Measurements from ENCODE around the gene NINL.
A peak's percentile ranks its signal among the peaks of the same experiment; 100 is the strongest.
"Not testable (repeated sequence)": the region's sequence is repeated elsewhere in the genome, so short reads cannot be mapped to it uniquely, and the experiment has no call there.

Gene NINL

DNA sequence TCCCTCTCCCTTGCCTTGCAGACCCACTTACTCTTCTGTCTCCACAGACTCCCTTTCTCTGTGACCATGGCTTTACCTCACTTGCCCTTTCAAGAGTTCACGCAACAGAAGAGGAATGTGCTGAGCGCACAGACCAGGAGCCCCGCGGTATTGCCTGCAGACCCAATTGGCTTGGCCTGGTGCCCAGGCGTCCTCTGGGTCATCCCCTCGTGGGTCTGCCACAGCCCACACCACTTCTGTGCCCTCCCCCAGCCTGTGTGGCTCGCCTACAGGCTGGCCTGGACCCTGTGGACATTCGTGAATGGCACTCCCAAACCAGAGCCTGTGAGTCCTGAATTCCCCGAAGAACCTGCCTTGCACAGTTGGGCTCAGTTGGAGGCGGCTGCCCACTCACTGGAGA lies 15.3 kb upstream of the NINL start:
- Histone ChIP-seq H3K27ac (ENCODE audit: insufficient read depth, low read depth, low read length, poor library complexity, severe bottlenecking) (no peak overlapping the region), H3K4me1 (ENCODE audit: control insufficient read depth, insufficient read depth, low read length) (no peaks in the 10 kb centered on the region), H3K36me3 (ENCODE audit: control insufficient read depth, insufficient read depth, low read length) (no peaks in the 10 kb centered on the region), H3K4me3 (ENCODE audit: insufficient read depth, low read depth, low read length) (no peak overlapping the region), H3K27me3 (ENCODE audit: control insufficient read depth, insufficient read depth, low read length, poor library complexity, severe bottlenecking) (no peaks in the 10 kb centered on the region), H3K9me3 (ENCODE audit: control insufficient read depth, low read length) (no peaks in the 10 kb centered on the region)
- 88 to 90% methylated on average over 10 of the region's 10 CpGs for WGBS, 2 experiments

DNA sequence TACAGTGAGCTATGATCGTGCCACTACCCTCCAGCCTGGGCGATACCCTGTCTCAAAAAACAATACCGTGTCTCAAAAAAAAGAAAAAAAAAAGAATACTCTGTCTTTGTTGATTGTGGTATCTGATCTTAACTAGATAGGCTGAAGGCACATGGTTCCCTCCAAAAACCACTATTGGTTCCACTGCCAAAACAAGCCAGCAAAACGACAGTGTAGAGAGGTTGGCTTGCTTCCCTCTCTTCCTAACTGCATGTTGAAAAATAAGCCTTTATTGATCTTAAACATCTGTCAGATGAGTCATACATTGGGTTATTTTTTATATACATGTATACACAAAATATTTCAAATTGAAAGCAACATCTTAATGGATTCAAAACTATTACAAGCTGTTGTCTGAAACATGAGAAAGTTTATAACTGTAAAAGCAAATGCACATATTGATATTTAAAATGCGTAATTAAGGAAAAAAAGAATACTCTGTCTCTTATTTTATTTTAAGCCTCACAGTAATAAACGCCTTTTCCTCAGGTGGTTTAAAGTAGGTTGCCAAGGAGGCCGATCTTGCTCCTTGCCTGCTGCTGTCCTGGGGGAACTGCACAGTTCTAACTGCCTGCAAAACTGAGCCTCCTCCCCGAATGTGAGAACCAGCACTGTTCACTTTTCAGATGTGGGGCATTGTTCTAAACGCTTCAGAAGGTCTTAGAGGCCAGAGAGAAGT lies 7.0 kb upstream of the NINL start:
- H3K36me3 ChIP-seq (ENCODE audit: control insufficient read depth, insufficient read depth, low read length), result no peaks in the 10 kb centered on the region
- H3K4me3 ChIP-seq (ENCODE audit: insufficient read depth, low read depth, low read length), result no peak overlapping the region
- 87 to 90% methylated on average over 8 to 9 of the region's 9 CpGs for WGBS, 2 experiments
- no peak overlapping the region for H3K27ac ChIP-seq (ENCODE audit: insufficient read depth, low read depth, low read length, poor library complexity, severe bottlenecking)
- H3K27me3 ChIP-seq (ENCODE audit: control insufficient read depth, insufficient read depth, low read length, poor library complexity, severe bottlenecking), result no peaks in the 10 kb centered on the region
- no peaks in the 10 kb centered on the region for H3K9me3 ChIP-seq (ENCODE audit: control insufficient read depth, low read length)
- no peaks in the 10 kb centered on the region for H3K4me1 ChIP-seq (ENCODE audit: control insufficient read depth, insufficient read depth, low read length)

DNA sequence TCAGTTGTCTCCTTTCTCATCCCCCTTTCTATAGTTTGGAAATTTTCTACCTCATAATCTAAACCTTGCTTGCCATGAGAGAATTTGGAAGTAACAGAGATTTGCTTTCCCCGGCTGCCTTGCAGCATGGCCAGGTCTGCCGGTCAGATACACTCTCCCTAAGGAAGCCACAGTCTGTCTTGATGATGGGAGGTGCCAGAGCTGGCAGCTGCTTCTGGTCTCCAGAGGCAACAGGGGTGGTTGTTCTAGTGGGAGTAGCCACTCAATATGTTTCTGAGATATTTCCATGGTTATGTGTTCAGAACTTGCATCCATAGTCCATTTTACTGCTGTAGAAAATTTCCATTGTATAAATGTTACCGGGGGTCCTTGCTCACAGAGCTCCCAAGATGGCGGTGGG lies 5.4 kb upstream of the NINL start:
- 95 to 98% methylated on average over 4 of the region's 4 CpGs for WGBS, 2 experiments
- not testable (repeated sequence) for H3K4me1 ChIP-seq (ENCODE audit: control insufficient read depth, insufficient read depth, low read length); H3K36me3 ChIP-seq (ENCODE audit: control insufficient read depth, insufficient read depth, low read length); H3K27ac ChIP-seq (ENCODE audit: insufficient read depth, low read depth, low read length, poor library complexity, severe bottlenecking); H3K9me3 ChIP-seq (ENCODE audit: control insufficient read depth, low read length); H3K27me3 ChIP-seq (ENCODE audit: control insufficient read depth, insufficient read depth, low read length, poor library complexity, severe bottlenecking); H3K4me3 ChIP-seq (ENCODE audit: insufficient read depth, low read depth, low read length)

DNA sequence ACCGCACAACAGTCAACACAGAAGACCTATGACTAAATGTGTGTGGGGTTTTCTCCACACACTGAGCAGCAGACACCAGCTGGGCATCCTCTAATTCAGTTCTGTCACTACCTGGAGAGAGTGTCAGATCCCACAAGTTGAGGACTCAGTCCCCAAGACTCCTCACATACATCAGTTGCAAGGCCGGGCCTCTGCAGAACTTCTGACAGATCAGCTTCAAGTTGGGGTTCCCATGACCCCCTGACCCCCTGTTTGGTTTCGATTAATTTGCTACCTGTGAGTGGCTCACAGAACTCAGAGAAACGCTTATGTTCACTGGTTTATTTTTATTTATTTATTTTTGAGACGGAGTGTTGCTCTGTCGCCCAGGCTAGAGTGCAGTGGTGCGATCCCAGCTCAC lies 3.2 kb upstream of the NINL start:
- Histone ChIP-seq H3K9me3 (ENCODE audit: control insufficient read depth, low read length) (no peaks in the 10 kb centered on the region), H3K27me3 (ENCODE audit: control insufficient read depth, insufficient read depth, low read length, poor library complexity, severe bottlenecking) (no peaks in the 10 kb centered on the region), H3K4me1 (ENCODE audit: control insufficient read depth, insufficient read depth, low read length) (no peaks in the 10 kb centered on the region), H3K36me3 (ENCODE audit: control insufficient read depth, insufficient read depth, low read length) (no peaks in the 10 kb centered on the region), H3K27ac (ENCODE audit: insufficient read depth, low read depth, low read length, poor library complexity, severe bottlenecking) (no peak overlapping the region), H3K4me3 (ENCODE audit: insufficient read depth, low read depth, low read length) (no peak overlapping the region)
- WGBS, 2 experiments, result 93 to 94% methylated on average over 7 of the region's 7 CpGs

DNA sequence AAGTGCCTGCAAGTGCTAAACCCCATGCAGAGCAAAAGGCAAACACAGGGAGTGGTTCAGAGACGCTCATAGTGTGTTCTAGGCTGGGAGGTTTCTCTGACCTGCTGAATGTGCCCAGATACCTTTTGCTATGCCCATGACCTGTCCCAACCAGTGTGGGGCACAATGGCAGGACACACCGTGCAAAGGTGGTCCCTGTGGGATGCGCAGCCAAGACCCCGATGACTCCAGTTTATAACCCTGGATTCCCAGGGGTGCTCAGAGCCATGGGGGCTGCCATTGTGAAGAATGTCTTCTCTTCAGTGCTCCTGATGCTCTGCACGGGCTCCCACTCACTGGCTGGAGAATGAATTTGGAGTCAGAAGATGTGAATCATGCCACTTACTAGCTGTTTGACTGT lies 2.2 kb upstream of the NINL start:
- Histone ChIP-seq H3K4me3 (ENCODE audit: insufficient read depth, low read depth, low read length) (no peak overlapping the region), H3K27ac (ENCODE audit: insufficient read depth, low read depth, low read length, poor library complexity, severe bottlenecking) (no peak overlapping the region)

DNA sequence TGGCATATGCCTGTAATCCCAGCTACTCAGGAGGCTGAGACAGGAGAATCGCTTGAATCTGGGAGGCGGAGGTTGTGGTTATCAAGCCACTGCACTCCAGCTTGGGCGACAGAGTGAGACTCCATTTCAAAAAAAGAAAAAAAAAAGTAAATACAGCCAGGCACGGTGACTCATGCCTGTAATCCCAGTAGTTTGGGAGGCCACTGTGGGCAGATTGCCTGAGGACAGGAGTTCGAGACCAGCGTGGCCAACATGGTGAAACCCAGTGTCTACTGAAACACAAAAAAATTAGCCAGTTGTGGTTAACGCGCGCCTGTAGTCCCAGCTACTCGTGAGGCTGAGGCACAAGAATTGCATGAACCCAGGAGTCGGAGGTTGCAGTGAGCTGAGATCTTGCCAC lies 1.5 kb upstream of the NINL start:
- no peak overlapping the region for H3K27ac ChIP-seq (ENCODE audit: insufficient read depth, low read depth, low read length, poor library complexity, severe bottlenecking)
- H3K4me3 ChIP-seq (ENCODE audit: insufficient read depth, low read depth, low read length), result no peak overlapping the region
- no peaks in the 10 kb centered on the region for H3K4me1 ChIP-seq (ENCODE audit: control insufficient read depth, insufficient read depth, low read length)
- no peaks in the 10 kb centered on the region for H3K9me3 ChIP-seq (ENCODE audit: control insufficient read depth, low read length)
- H3K36me3 ChIP-seq (ENCODE audit: control insufficient read depth, insufficient read depth, low read length), result no peaks in the 10 kb centered on the region
- 91 to 92% methylated on average over 11 of the region's 11 CpGs for WGBS, 2 experiments
- H3K27me3 ChIP-seq (ENCODE audit: control insufficient read depth, insufficient read depth, low read length, poor library complexity, severe bottlenecking), result no peaks in the 10 kb centered on the region

More for the DNA sequence above, 2.2 kb upstream of the NINL start:
- WGBS, 2 experiments, result 86 to 89% methylated on average over 5 of the region's 5 CpGs
- H3K9me3 ChIP-seq (ENCODE audit: control insufficient read depth, low read length), result no peaks in the 10 kb centered on the region
- H3K36me3 ChIP-seq (ENCODE audit: control insufficient read depth, insufficient read depth, low read length), result no peaks in the 10 kb centered on the region
- H3K4me1 ChIP-seq (ENCODE audit: control insufficient read depth, insufficient read depth, low read length), result no peaks in the 10 kb centered on the region
- H3K27me3 ChIP-seq (ENCODE audit: control insufficient read depth, insufficient read depth, low read length, poor library complexity, severe bottlenecking), result no peaks in the 10 kb centered on the region

DNA sequence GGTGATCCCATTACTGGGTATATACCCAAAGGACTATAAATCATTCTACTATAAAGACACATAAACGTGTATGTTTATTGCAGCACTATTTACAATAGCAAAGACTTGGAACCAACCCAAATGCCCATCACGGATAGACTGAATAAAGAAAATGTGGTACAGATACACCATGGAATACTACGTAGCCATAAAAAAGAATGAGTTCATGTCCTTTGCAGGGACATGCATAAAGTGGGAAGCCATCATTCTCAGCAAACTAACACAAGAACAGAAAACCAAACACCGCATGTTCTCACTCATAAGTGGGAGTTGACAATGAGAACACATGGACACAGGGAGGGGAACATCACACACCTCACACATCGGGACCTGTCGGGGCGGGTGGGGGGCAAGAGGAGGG lies 1.7 kb downstream of the NINL start:
- 92 to 96% methylated on average over 7 of the region's 7 CpGs for WGBS, 2 experiments
- H3K4me1 ChIP-seq (ENCODE audit: control insufficient read depth, insufficient read depth, low read length), result peaks cover 12% of the 10 kb centered on the region
- not testable (repeated sequence) for H3K27me3 ChIP-seq (ENCODE audit: control insufficient read depth, insufficient read depth, low read length, poor library complexity, severe bottlenecking); H3K27ac ChIP-seq (ENCODE audit: insufficient read depth, low read depth, low read length, poor library complexity, severe bottlenecking); H3K9me3 ChIP-seq (ENCODE audit: control insufficient read depth, low read length); H3K36me3 ChIP-seq (ENCODE audit: control insufficient read depth, insufficient read depth, low read length); H3K4me3 ChIP-seq (ENCODE audit: insufficient read depth, low read depth, low read length)

DNA sequence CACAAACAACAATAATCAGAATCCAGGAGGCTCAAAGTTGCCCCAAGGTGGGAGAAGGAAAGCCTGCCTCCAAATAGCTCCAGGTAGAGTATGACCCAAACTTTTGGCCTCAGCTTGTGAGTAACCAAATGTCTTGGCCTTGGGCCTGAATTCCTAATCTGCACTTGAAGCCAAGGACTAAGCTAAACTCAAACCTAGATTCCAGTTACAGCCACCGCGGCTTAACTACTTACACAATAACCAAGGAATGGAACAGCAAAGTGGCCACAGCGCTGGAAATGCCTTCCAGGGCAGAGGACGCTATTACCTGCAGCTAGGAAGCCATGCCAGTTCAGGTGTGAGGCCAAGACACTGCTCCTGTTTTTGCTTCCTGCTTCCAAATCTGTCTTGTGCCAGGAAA lies 4.6 kb downstream of the NINL start:
- no peak overlapping the region for H3K4me3 ChIP-seq (ENCODE audit: insufficient read depth, low read depth, low read length)
- H3K27ac ChIP-seq (ENCODE audit: insufficient read depth, low read depth, low read length, poor library complexity, severe bottlenecking), result no peak overlapping the region
- H3K4me1 ChIP-seq (ENCODE audit: control insufficient read depth, insufficient read depth, low read length), result peaks cover 12% of the 10 kb centered on the region
- H3K36me3 ChIP-seq (ENCODE audit: control insufficient read depth, insufficient read depth, low read length), result no peaks in the 10 kb centered on the region
- 83 to 84% methylated on average over 4 of the region's 4 CpGs for WGBS, 2 experiments
- H3K27me3 ChIP-seq (ENCODE audit: control insufficient read depth, insufficient read depth, low read length, poor library complexity, severe bottlenecking), result no peaks in the 10 kb centered on the region
- H3K9me3 ChIP-seq (ENCODE audit: control insufficient read depth, low read length), result no peaks in the 10 kb centered on the region

DNA sequence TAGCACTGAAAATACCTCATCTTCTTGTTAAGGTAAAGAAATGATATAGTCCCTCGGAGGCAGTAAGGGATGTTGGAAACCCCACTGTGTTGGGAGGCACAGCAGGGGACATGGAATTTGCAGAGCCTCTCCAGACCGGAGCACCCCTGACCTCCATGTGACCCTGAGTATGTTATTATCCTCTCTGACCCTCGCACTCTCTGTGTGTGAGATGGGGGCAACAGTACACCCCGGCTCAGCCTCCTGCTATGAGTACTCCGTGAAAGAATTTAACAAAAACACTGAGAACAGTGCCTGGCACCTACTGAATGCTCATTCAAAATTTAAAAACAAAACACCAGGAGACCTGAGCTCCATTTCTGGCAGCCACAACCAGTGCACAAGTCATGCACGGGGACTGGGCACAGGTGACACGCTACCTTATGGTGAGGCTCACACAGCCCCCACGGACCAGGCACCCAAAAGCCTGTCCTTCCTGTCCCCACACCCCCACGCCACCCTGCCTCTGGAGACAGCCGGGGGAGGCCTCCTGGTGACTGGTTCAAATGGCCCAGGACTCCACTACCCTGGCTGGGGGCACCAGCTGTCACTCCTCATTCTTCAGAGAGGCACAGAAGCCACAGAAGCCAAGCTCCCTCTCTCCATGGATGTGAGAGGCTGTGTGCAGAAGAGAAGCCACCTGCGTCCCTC lies 6.1 kb downstream of the NINL start:
- no peaks in the 10 kb centered on the region for H3K9me3 ChIP-seq (ENCODE audit: control insufficient read depth, low read length)
- H3K4me1 ChIP-seq (ENCODE audit: control insufficient read depth, insufficient read depth, low read length), result peaks cover 12% of the 10 kb centered on the region
- H3K4me3 ChIP-seq (ENCODE audit: insufficient read depth, low read depth, low read length), result no peak overlapping the region
- WGBS, 2 experiments, result 54 to 62% methylated on average over 11 of the region's 11 CpGs
- no peaks in the 10 kb centered on the region for H3K27me3 ChIP-seq (ENCODE audit: control insufficient read depth, insufficient read depth, low read length, poor library complexity, severe bottlenecking)
- peak overlapping the region; percentile 36 for H3K27ac ChIP-seq (ENCODE audit: insufficient read depth, low read depth, low read length, poor library complexity, severe bottlenecking)
- no peaks in the 10 kb centered on the region for H3K36me3 ChIP-seq (ENCODE audit: control insufficient read depth, insufficient read depth, low read length)

DNA sequence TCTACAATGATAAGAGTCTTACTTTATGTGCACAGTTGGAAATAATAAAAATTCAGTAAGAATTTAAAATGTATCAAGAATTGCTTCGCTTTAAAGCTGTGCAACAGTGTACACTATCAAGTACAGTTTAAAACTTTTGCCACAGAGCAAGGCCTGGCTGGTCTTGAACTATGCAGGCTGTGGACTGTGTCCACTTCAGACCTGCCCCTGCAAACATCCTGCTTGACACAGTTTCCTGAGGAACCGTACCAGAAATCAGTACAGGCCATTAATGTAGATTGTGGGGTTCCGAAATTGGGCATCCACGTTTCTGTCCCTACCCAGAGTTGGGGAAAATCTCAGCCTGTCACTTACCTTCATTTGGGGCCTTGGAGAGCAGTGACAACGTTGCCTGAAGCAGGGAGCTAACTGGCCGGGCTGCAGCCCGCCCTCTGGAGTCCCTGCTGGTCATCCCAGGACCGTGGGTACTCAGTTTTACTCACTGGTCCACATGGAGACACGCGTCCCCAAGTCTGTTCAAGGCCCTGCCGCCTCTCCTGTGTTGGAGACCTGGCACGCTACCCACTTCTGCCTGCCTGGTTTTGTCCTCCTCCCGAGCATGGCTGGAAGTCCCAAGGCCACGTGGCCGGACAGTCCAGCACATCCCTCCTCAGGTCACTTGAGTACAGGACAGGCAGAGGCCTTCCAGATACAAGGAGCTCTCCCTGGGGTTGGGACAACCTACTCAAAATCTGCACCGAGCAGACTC lies 8.4 kb downstream of the NINL start:
- no peak overlapping the region for H3K4me3 ChIP-seq (ENCODE audit: insufficient read depth, low read depth, low read length)
- H3K36me3 ChIP-seq (ENCODE audit: control insufficient read depth, insufficient read depth, low read length), result no peaks in the 10 kb centered on the region
- no peaks in the 10 kb centered on the region for H3K9me3 ChIP-seq (ENCODE audit: control insufficient read depth, low read length)
- H3K27me3 ChIP-seq (ENCODE audit: control insufficient read depth, insufficient read depth, low read length, poor library complexity, severe bottlenecking), result no peaks in the 10 kb centered on the region
- WGBS, 2 experiments, result 92 to 93% methylated on average over 15 to 16 of the region's 16 CpGs
- peaks cover 12% of the 10 kb centered on the region for H3K4me1 ChIP-seq (ENCODE audit: control insufficient read depth, insufficient read depth, low read length)
- no peak overlapping the region for H3K27ac ChIP-seq (ENCODE audit: insufficient read depth, low read depth, low read length, poor library complexity, severe bottlenecking)

All from ectodermal cell (in vitro differentiated cells).